Measurements from ENCODE around the gene IRF2BPL. TPM values are rescaled to one million over a fixed set of nuclear protein-coding genes. Genes with fewer than 3 reads are reported as not detected.
A peak's percentile ranks its signal among the peaks of the same experiment; 100 is the strongest.

IRF2BPL gene
- polyA plus RNA-seq, 2 donors = 3.5 to 9.5 TPM

GRCh38 chr14:77036484-77037214 is 8.1 kb upstream of the IRF2BPL start:
- Histone ChIP-seq H3K36me3 (ENCODE audit: control insufficient read depth in 2 of 2, insufficient read depth in 2 of 2, low read length in 1 of 2) (no peaks in the 10 kb centered on the region), H3K27me3 (ENCODE audit: control insufficient read depth in 1 of 2, insufficient read depth in 2 of 2, low read length in 2 of 2) (no peaks in the 10 kb centered on the region), H3K4me1 (ENCODE audit: control insufficient read depth in 2 of 2, insufficient read depth in 2 of 2, low read length in 1 of 2) (peaks cover 0 to 16% of the 10 kb centered on the region in 2 donors), H3K27ac (ENCODE audit: low read depth in 2 of 2, low read length in 1 of 2) (peak overlapping the region; percentile 76 to 93), H3K4me3 (ENCODE audit: low read depth in 1 of 2, low read length in 2 of 2) (no peak overlapping the region), H3K9me3 (ENCODE audit: control insufficient read depth in 2 of 2, insufficient read depth in 1 of 2, low read depth in 1 of 2, low read length in 1 of 2) (no peaks in the 10 kb centered on the region)
- 64 to 65% methylated on average over 6 of the region's 6 CpGs for WGBS, 2 donors

- WGBS, 2 donors = 72 to 77% methylated on average over 4 of the region's 4 CpGs
- no peaks in the 10 kb centered on the region for H3K9me3 ChIP-seq (ENCODE audit: control insufficient read depth in 2 of 2, insufficient read depth in 1 of 2, low read depth in 1 of 2, low read length in 1 of 2)
- no peaks in the 10 kb centered on the region for H3K27me3 ChIP-seq (ENCODE audit: control insufficient read depth in 1 of 2, insufficient read depth in 2 of 2, low read length in 2 of 2)
- H3K27ac ChIP-seq (ENCODE audit: low read depth in 2 of 2, low read length in 1 of 2) = no peak overlapping the region
- H3K4me3 ChIP-seq (ENCODE audit: low read depth in 1 of 2, low read length in 2 of 2) = no peak overlapping the region
- no peaks in the 10 kb centered on the region for H3K36me3 ChIP-seq (ENCODE audit: control insufficient read depth in 2 of 2, insufficient read depth in 2 of 2, low read length in 1 of 2)
- peaks cover 0 to 14% of the 10 kb centered on the region in 2 donors for H3K4me1 ChIP-seq (ENCODE audit: control insufficient read depth in 2 of 2, insufficient read depth in 2 of 2, low read length in 1 of 2)
Observed at GRCh38 chr14:77035267-77035666, 6.8 kb upstream of the IRF2BPL start.

GRCh38 chr14:77033622-77034589 is 5.4 kb upstream of the IRF2BPL start:
- H3K27ac ChIP-seq (ENCODE audit: low read depth in 2 of 2, low read length in 1 of 2) = peak overlapping the region; percentile 96 to 99
- WGBS, 2 donors = 2% methylated on average over 31 to 37 of the region's 37 CpGs
- H3K4me3 ChIP-seq (ENCODE audit: low read depth in 1 of 2, low read length in 2 of 2) = peak overlapping the region; percentile 38 to 55
- H3K9me3 ChIP-seq (ENCODE audit: control insufficient read depth in 2 of 2, insufficient read depth in 1 of 2, low read depth in 1 of 2, low read length in 1 of 2) = no peaks in the 10 kb centered on the region
- no peaks in the 10 kb centered on the region for H3K36me3 ChIP-seq (ENCODE audit: control insufficient read depth in 2 of 2, insufficient read depth in 2 of 2, low read length in 1 of 2)
- H3K27me3 ChIP-seq (ENCODE audit: control insufficient read depth in 1 of 2, insufficient read depth in 2 of 2, low read length in 2 of 2) = no peaks in the 10 kb centered on the region
- peaks cover 0 to 14% of the 10 kb centered on the region in 2 donors for H3K4me1 ChIP-seq (ENCODE audit: control insufficient read depth in 2 of 2, insufficient read depth in 2 of 2, low read length in 1 of 2)

GRCh38 chr14:77032844-77033621 is 4.5 kb upstream of the IRF2BPL start:
- Histone ChIP-seq H3K9me3 (ENCODE audit: control insufficient read depth in 2 of 2, insufficient read depth in 1 of 2, low read depth in 1 of 2, low read length in 1 of 2) (no peaks in the 10 kb centered on the region), H3K4me1 (ENCODE audit: control insufficient read depth in 2 of 2, insufficient read depth in 2 of 2, low read length in 1 of 2) (peaks cover 0 to 13% of the 10 kb centered on the region in 2 donors), H3K27me3 (ENCODE audit: control insufficient read depth in 1 of 2, insufficient read depth in 2 of 2, low read length in 2 of 2) (no peaks in the 10 kb centered on the region), H3K36me3 (ENCODE audit: control insufficient read depth in 2 of 2, insufficient read depth in 2 of 2, low read length in 1 of 2) (no peaks in the 10 kb centered on the region), H3K27ac (ENCODE audit: low read depth in 2 of 2, low read length in 1 of 2) (peak overlapping the region; percentile 96 to 99), H3K4me3 (ENCODE audit: low read depth in 1 of 2, low read length in 2 of 2) (peak overlapping the region; percentile 38 to 55)
- 2 to 6% methylated on average over 50 of the region's 50 CpGs for WGBS, 2 donors

- 10 to 19% methylated on average over 12 of the region's 12 CpGs for WGBS, 2 donors
- H3K36me3 ChIP-seq (ENCODE audit: control insufficient read depth in 2 of 2, insufficient read depth in 2 of 2, low read length in 1 of 2) = no peaks in the 10 kb centered on the region
- H3K4me3 ChIP-seq (ENCODE audit: low read depth in 1 of 2, low read length in 2 of 2) = no peak overlapping the region
- H3K4me1 ChIP-seq (ENCODE audit: control insufficient read depth in 2 of 2, insufficient read depth in 2 of 2, low read length in 1 of 2) = peaks cover 0 to 10% of the 10 kb centered on the region in 2 donors
- H3K27ac ChIP-seq (ENCODE audit: low read depth in 2 of 2, low read length in 1 of 2) = peak overlapping the region; percentile 96 to 99
- no peaks in the 10 kb centered on the region for H3K9me3 ChIP-seq (ENCODE audit: control insufficient read depth in 2 of 2, insufficient read depth in 1 of 2, low read depth in 1 of 2, low read length in 1 of 2)
- H3K27me3 ChIP-seq (ENCODE audit: control insufficient read depth in 1 of 2, insufficient read depth in 2 of 2, low read length in 2 of 2) = no peaks in the 10 kb centered on the region
Observed at GRCh38 chr14:77032491-77032843, 4.0 kb upstream of the IRF2BPL start.

GRCh38 chr14:77031759-77032490 is 3.4 kb upstream of the IRF2BPL start:
- Histone ChIP-seq H3K36me3 (ENCODE audit: control insufficient read depth in 2 of 2, insufficient read depth in 2 of 2, low read length in 1 of 2) (no peaks in the 10 kb centered on the region), H3K9me3 (ENCODE audit: control insufficient read depth in 2 of 2, insufficient read depth in 1 of 2, low read depth in 1 of 2, low read length in 1 of 2) (no peaks in the 10 kb centered on the region), H3K4me1 (ENCODE audit: control insufficient read depth in 2 of 2, insufficient read depth in 2 of 2, low read length in 1 of 2) (peaks cover 0 to 9% of the 10 kb centered on the region in 2 donors), H3K27ac (ENCODE audit: low read depth in 2 of 2, low read length in 1 of 2) (peak overlapping the region; percentile 96 to 99), H3K4me3 (ENCODE audit: low read depth in 1 of 2, low read length in 2 of 2) (no peak overlapping the region), H3K27me3 (ENCODE audit: control insufficient read depth in 1 of 2, insufficient read depth in 2 of 2, low read length in 2 of 2) (no peaks in the 10 kb centered on the region)
- WGBS, 2 donors = 18 to 27% methylated on average over 8 of the region's 8 CpGs

GRCh38 chr14:77027538-77028383 is 747 bp downstream of the IRF2BPL start:
- Histone ChIP-seq H3K4me3 (ENCODE audit: low read depth in 1 of 2, low read length in 2 of 2) (peak overlapping the region; percentile 69 to 86), H3K27ac (ENCODE audit: low read depth in 2 of 2, low read length in 1 of 2) (peak overlapping the region; percentile 99 to 100), H3K36me3 (ENCODE audit: control insufficient read depth in 2 of 2, insufficient read depth in 2 of 2, low read length in 1 of 2) (no peaks in the 10 kb centered on the region), H3K9me3 (ENCODE audit: control insufficient read depth in 2 of 2, insufficient read depth in 1 of 2, low read depth in 1 of 2, low read length in 1 of 2) (no peaks in the 10 kb centered on the region), H3K4me1 (ENCODE audit: control insufficient read depth in 2 of 2, insufficient read depth in 2 of 2, low read length in 1 of 2) (peaks cover 0 to 18% of the 10 kb centered on the region in 2 donors), H3K27me3 (ENCODE audit: control insufficient read depth in 1 of 2, insufficient read depth in 2 of 2, low read length in 2 of 2) (no peaks in the 10 kb centered on the region)
- 0 to 1% methylated on average over 73 to 81 of the region's 81 CpGs for WGBS, 2 donors

GRCh38 chr14:77026930-77027537 is 1.5 kb downstream of the IRF2BPL start:
- WGBS, 2 donors = 0 to 2% methylated on average over 42 to 65 of the region's 65 CpGs
- Histone ChIP-seq H3K27ac (ENCODE audit: low read depth in 2 of 2, low read length in 1 of 2) (peak overlapping the region; percentile 99 to 100), H3K4me1 (ENCODE audit: control insufficient read depth in 2 of 2, insufficient read depth in 2 of 2, low read length in 1 of 2) (peaks cover 0 to 19% of the 10 kb centered on the region in 2 donors), H3K36me3 (ENCODE audit: control insufficient read depth in 2 of 2, insufficient read depth in 2 of 2, low read length in 1 of 2) (no peaks in the 10 kb centered on the region), H3K9me3 (ENCODE audit: control insufficient read depth in 2 of 2, insufficient read depth in 1 of 2, low read depth in 1 of 2, low read length in 1 of 2) (no peaks in the 10 kb centered on the region), H3K27me3 (ENCODE audit: control insufficient read depth in 1 of 2, insufficient read depth in 2 of 2, low read length in 2 of 2) (no peaks in the 10 kb centered on the region), H3K4me3 (ENCODE audit: low read depth in 1 of 2, low read length in 2 of 2) (peak overlapping the region; percentile 69 to 86)
